B cell (primary cell): ENCODE measurements around the gene TP63. TPM values are rescaled to one million over a fixed set of nuclear protein-coding genes. Genes with fewer than 3 reads are reported as not detected.

ENCODE experiments used
- ATAC-seq: fragments of 200-7000 bp; cut with Tn5 transposase; one replicate; pipeline ENCODE4 v1.10.0; 2021; ENCODE audit warnings: low read depth, mild to moderate bottlenecking, moderate number of reproducible peaks, moderate library complexity
- CTCF ChIA-PET: fragments of 350-600 bp; sonication (Branson Sonifier 250); formaldehyde crosslinking; loops from one replicate; lab custom pipeline; 2021; ENCODE audit warnings: antibody characterized with exemption, inconsistent platforms; lab: Charles Lee
- POLR2A ChIA-PET: fragments of 350-600 bp; sonication (Branson Sonifier 250); formaldehyde crosslinking; loops from one replicate; lab custom pipeline; 2021; ENCODE audit warnings: antibody characterized with exemption; lab: Charles Lee
- DNase-seq: peaks from one replicate; pipeline ENCODE4 v3.0.0; 2013
- H2AFZ ChIP-seq: 2 replicates; pipeline ENCODE4 v1.6.1; 2012; ENCODE audit warnings: mild to moderate bottlenecking, low read depth, low read length; ENCODE audit not compliant: insufficient read depth, poor library complexity, severe bottlenecking
- H3K27ac ChIP-seq, 2 donors: 1 replicate in 1 of 2; 2 replicates in 1 of 2; pipeline ENCODE4 v1.5.1; 2012 to 2013; ENCODE audit warnings: low read length in 2 of 2, mild to moderate bottlenecking in 2 of 2, moderate library complexity in 1 of 2
- H3K27me3 ChIP-seq, 4 experiments: fragments of 200-600 bp in 1 of 4; sonication (generic) in 1 of 4; replicated peaks in 1 of 4; 1 replicate in 2 of 4; 2 replicates in 2 of 4; pipeline versions ENCODE4 v1.6.1 to v1.7.0; 2013 to 2016; ENCODE audit warnings: low read length in 3 of 4, mild to moderate bottlenecking in 2 of 4, mixed read lengths in 1 of 4, moderate library complexity in 1 of 4; ENCODE audit not compliant: insufficient read depth in 4 of 4, control insufficient read depth in 3 of 4; ENCODE audit errors: control extremely low read depth in 1 of 4
- H3K36me3 ChIP-seq, 2 experiments: replicated peaks in 1 of 2; 1 replicate in 1 of 2; 2 replicates in 1 of 2; pipeline versions ENCODE4 v1.6.1 to v1.7.1; 2013; ENCODE audit warnings: low read length in 1 of 2; ENCODE audit not compliant: insufficient read depth in 2 of 2, control insufficient read depth in 1 of 2; ENCODE audit errors: control extremely low read depth in 1 of 2, extremely low read depth in 1 of 2
- H3K4me1 ChIP-seq, 2 donors: fragments of 200-600 bp in 1 of 2; sonication (generic) in 1 of 2; 1 replicate in 1 of 2; 2 replicates in 1 of 2; pipeline versions ENCODE4 v1.5.1 to v1.6.1; 2013 to 2017; ENCODE audit warnings: low read length in 2 of 2; ENCODE audit not compliant: control insufficient read depth in 2 of 2, insufficient read depth in 2 of 2
- H3K4me2 ChIP-seq: replicated peaks from 2 replicates; pipeline ENCODE3; 2012; ENCODE audit warnings: mild to moderate bottlenecking, low read depth, low read length; ENCODE audit not compliant: poor library complexity, severe bottlenecking
- H3K4me3 ChIP-seq, 5 experiments: fragments of 200-600 bp in 1 of 5; sonication (generic) in 1 of 5; 1 replicate in 3 of 5; 2 replicates in 2 of 5; pipeline versions ENCODE4 v1.5.1 to v1.7.0; 2011 to 2016; ENCODE audit warnings: low read length in 4 of 5, mild to moderate bottlenecking in 4 of 5, low read depth in 2 of 5, control low read depth in 1 of 5, moderate library complexity in 1 of 5; ENCODE audit not compliant: insufficient read depth in 1 of 5; ENCODE audit errors: control extremely low read depth in 1 of 5, extremely low read depth in 1 of 5
- H3K79me2 ChIP-seq: fragments of 200-600 bp; sonication (generic); one replicate; pipeline ENCODE4 v1.6.0; 2016; ENCODE audit warnings: low read length; ENCODE audit not compliant: control insufficient read depth, insufficient read depth
- H3K9ac ChIP-seq: fragments of 200-600 bp; sonication (generic); 2 replicates; pipeline ENCODE4 v1.6.1; 2017; ENCODE audit warnings: mild to moderate bottlenecking, low read length, moderate library complexity
- H3K9me3 ChIP-seq, 3 donors: one replicate each; pipeline versions ENCODE4 v1.6.1 to v1.7.1; 2013; ENCODE audit warnings: low read length in 2 of 3; ENCODE audit not compliant: control insufficient read depth in 2 of 3, insufficient read depth in 1 of 3; ENCODE audit errors: control extremely low read depth in 1 of 3
- H4K20me1 ChIP-seq: 2 replicates; pipeline ENCODE4 v1.6.0; 2012; ENCODE audit warnings: mild to moderate bottlenecking, low read length; ENCODE audit not compliant: insufficient read depth, control insufficient read depth, poor library complexity, severe bottlenecking
- H3K27ac Mint-ChIP-seq: one replicate; pipeline ENCODE4 v1.8.0; 2021; ENCODE audit warnings: mixed read lengths
- H3K27me3 Mint-ChIP-seq: one replicate; pipeline ENCODE4 v1.8.0; 2021; ENCODE audit warnings: mixed read lengths
- H3K4me1 Mint-ChIP-seq: one replicate; pipeline ENCODE4 v1.8.0; 2021; ENCODE audit warnings: mixed read lengths
- H3K4me3 Mint-ChIP-seq: one replicate; pipeline ENCODE4 v1.8.0; 2021; ENCODE audit warnings: mixed read lengths
- H3K9me3 Mint-ChIP-seq: one replicate; pipeline ENCODE4 v1.8.0; 2022; ENCODE audit warnings: mixed read lengths; ENCODE audit not compliant: insufficient read depth
- EZH2 ChIP-seq: IDR thresholded peaks from 2 replicates; pipeline ENCODE4 v1.6.1; 2012; ENCODE audit warnings: borderline replicate concordance, low read depth, mild to moderate bottlenecking, moderate library complexity, low read length; ENCODE audit not compliant: insufficient read depth, poor library complexity, severe bottlenecking
- WGBS: methylation state at CpG from one replicate; pipeline ENCODE4 v1.1.5; 2013; ENCODE audit warnings: missing lambda C conversion rate; ENCODE audit not compliant: insufficient coverage; 5-methylcytosine and 5-hydroxymethylcytosine counted together
- intact Hi-C: fragments of 100-400 bp; cut with micrococcal nuclease; formaldehyde crosslinking; loops from one replicate; pipeline ENCODE4 v1.10.0; 2022
- polyA plus RNA-seq: library from polyadenylated mRNA; depleted of rRNA; stranded (reverse); fragments of >200 nt; gene quantifications from 2 replicates; pipeline ENCODE4 v1.2.3, GENCODE V29; 2012
- total RNA-seq, 2 donors: library from RNA; stranded (reverse); fragments of 120-200 nt in 1 of 2; gene quantifications; 1 replicate in 1 of 2; 2 replicates in 1 of 2; pipeline versions ENCODE4 v1.2.3 to v1.2.4, GENCODE V29; 2013 to 2022
- TF ChIP-seq, protein P1 (sequence below): fragments of 200-600 bp; IDR thresholded peaks from one replicate; pipeline ENCODE4 v1.8.0; 2022; ENCODE audit warnings: antibody characterized with exemption, mild to moderate bottlenecking

The TP63 gene
- total and polyA plus RNA-seq, 2 donors (not counting 1 experiment from before 2014, with no cell fraction given) = 1.2 to 2.0 TPM

DNA sequence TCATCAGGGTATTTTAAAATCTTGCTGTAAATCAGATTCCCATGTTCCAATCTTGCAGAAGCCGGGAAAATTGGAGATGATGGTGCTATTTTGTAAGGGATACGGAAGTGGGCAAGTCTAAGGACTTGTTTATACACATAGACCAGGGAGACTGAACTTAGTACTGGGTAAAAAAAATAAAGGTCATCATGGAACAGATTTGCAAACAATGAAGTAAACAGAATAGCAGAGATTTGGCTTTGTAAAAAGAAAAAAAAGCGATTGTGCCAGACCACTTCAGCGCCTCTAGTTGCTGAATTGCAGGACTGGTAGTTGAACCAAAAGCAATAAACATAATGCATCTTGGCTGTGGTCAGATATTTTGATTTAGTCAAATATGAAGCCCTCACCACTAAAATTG lies 229.1 kb downstream of the TP63 start:
- H3K9me3 Mint-ChIP-seq = no peaks in the 10 kb centered on the region

DNA sequence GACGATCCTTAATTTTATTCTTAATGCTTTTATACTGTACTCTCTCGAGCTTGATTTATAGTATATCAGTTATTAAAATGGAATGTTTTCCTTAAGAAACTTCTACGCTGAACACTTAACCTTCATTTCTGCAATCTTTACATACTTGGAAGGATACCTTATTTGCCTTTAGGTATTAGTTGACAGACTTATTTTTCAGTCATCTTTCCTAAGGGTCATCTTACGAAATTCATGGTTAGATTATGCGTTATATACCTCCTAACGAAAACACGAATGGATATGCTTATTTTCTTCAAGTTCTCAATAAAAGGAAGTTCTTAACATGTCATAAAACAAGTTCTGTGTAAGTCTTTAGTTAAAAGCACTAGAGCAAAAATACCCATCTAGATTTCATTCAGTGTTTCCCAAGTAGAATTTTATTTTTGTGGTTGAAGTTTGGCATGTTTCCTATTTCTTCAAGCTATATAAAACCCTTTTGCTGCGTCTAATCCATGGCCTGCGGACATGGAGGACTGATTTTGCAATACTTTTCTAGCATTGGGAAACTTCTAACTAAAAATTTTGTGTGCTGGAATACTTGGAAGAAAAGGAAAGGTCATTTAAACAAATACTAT lies 231.3 kb downstream of the TP63 start:
- no peaks in the 10 kb centered on the region for H3K27me3 ChIP-seq
- Mint-ChIP-seq H3K9me3 (no peaks in the 10 kb centered on the region), H3K4me3 (no peak overlapping the region), H3K4me1 (no peaks in the 10 kb centered on the region), H3K27me3 (peaks cover 3% of the 10 kb centered on the region), H3K27ac (no peak overlapping the region)
- H3K36me3 ChIP-seq = no peaks in the 10 kb centered on the region
- H3K9ac ChIP-seq = no peak overlapping the region
- H3K79me2 ChIP-seq = no peaks in the 10 kb centered on the region
- no peaks in the 10 kb centered on the region for H4K20me1 ChIP-seq
- no peak for DNase-seq
- TF ChIP-seq, protein P1, sequence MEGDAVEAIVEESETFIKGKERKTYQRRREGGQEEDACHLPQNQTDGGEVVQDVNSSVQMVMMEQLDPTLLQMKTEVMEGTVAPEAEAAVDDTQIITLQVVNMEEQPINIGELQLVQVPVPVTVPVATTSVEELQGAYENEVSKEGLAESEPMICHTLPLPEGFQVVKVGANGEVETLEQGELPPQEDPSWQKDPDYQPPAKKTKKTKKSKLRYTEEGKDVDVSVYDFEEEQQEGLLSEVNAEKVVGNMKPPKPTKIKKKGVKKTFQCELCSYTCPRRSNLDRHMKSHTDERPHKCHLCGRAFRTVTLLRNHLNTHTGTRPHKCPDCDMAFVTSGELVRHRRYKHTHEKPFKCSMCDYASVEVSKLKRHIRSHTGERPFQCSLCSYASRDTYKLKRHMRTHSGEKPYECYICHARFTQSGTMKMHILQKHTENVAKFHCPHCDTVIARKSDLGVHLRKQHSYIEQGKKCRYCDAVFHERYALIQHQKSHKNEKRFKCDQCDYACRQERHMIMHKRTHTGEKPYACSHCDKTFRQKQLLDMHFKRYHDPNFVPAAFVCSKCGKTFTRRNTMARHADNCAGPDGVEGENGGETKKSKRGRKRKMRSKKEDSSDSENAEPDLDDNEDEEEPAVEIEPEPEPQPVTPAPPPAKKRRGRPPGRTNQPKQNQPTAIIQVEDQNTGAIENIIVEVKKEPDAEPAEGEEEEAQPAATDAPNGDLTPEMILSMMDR = no peak
- TF ChIP-seq EZH2 = no peak
- no peak overlapping the region for H3K27ac ChIP-seq
- no peak for ATAC-seq
- H2AFZ ChIP-seq = no peak overlapping the region
- H3K4me1 ChIP-seq = no peaks in the 10 kb centered on the region
- no peak overlapping the region for H3K4me2 ChIP-seq
- intact Hi-C loops = no loop called here
- no CpG with 5 or more reads among the region's 9 CpGs for WGBS
- no peak overlapping the region for H3K4me3 ChIP-seq
- ChIA-PET CTCF (no interaction called here), POLR2A (no interaction called here)
- H3K9me3 ChIP-seq = no peaks in the 10 kb centered on the region

More for the DNA sequence above, 229.1 kb downstream of the TP63 start:
- ChIA-PET CTCF (no interaction called here), POLR2A (no interaction called here)
- no peak overlapping the region for H3K4me2 ChIP-seq
- no peaks in the 10 kb centered on the region for H4K20me1 ChIP-seq
- H3K4me3 ChIP-seq = no peak overlapping the region
- no peaks in the 10 kb centered on the region for H3K27me3 ChIP-seq
- no peak for DNase-seq
- no CpG with 5 or more reads among the region's 4 CpGs for WGBS
- ATAC-seq = no peak
- H3K36me3 ChIP-seq = no peaks in the 10 kb centered on the region
- H3K4me1 ChIP-seq = no peaks in the 10 kb centered on the region
- Mint-ChIP-seq H3K27me3 (peaks cover 3% of the 10 kb centered on the region), H3K27ac (no peak overlapping the region), H3K4me1 (no peaks in the 10 kb centered on the region), H3K4me3 (no peak overlapping the region)
- no peak overlapping the region for H3K9ac ChIP-seq
- H3K79me2 ChIP-seq = no peaks in the 10 kb centered on the region
- H2AFZ ChIP-seq = no peak overlapping the region
- no peak overlapping the region for H3K27ac ChIP-seq
- H3K9me3 ChIP-seq = no peaks in the 10 kb centered on the region
- intact Hi-C loops = no loop called here
- no peak for TF ChIP-seq EZH2
- TF ChIP-seq, protein P1 = no peak
